GM23338 (cell line): ENCODE measurements around the gene CCR6. TPM values are rescaled to one million over a fixed set of nuclear protein-coding genes. Genes with fewer than 3 reads are reported as not detected.

Experiments
- ATAC-seq: fragments of 200-7000 bp; cut with Tn5 transposase; 3 replicates; pipeline ENCODE4 v1.9.1; 2020
- DNase-seq: peaks from one replicate; pipeline ENCODE4 v3.0.0-alpha.2; 2015; ENCODE audit warnings: low spot score
- H2AFZ ChIP-seq: fragments of 200-600 bp; sonication (generic); 2 replicates; pipeline ENCODE4 v1.8.0; 2016; ENCODE audit warnings: antibody characterized with exemption, mild to moderate bottlenecking, moderate library complexity
- H3F3A ChIP-seq: fragments of 200-600 bp; sonication (generic); replicated peaks from 2 replicates; pipeline ENCODE4 v1.8.0; 2017; ENCODE audit warnings: antibody characterized with exemption, mixed run types, low read depth
- H3K27ac ChIP-seq: fragments of 200-600 bp; sonication (generic); 2 replicates; pipeline ENCODE4 v1.6.1; 2016; ENCODE audit warnings: low read depth
- H3K27me3 ChIP-seq: fragments of 200-600 bp; sonication (generic); 2 replicates; pipeline ENCODE4 v1.8.0; 2016; ENCODE audit warnings: mild to moderate bottlenecking, mixed run types, moderate library complexity; ENCODE audit not compliant: insufficient read depth
- H3K36me3 ChIP-seq: fragments of 200-600 bp; sonication (generic); 2 replicates; pipeline ENCODE4 v1.8.0; 2016; ENCODE audit warnings: mild to moderate bottlenecking; ENCODE audit not compliant: insufficient read depth
- H3K4me1 ChIP-seq: fragments of 200-600 bp; sonication (generic); 2 replicates; pipeline ENCODE4 v1.8.0; 2016; ENCODE audit warnings: mild to moderate bottlenecking, moderate library complexity; ENCODE audit not compliant: insufficient read depth
- H3K4me2 ChIP-seq: fragments of 200-600 bp; sonication (generic); 2 replicates; pipeline ENCODE4 v1.7.1; 2017; ENCODE audit warnings: mixed run types
- H3K4me3 ChIP-seq: fragments of 200-600 bp; sonication (generic); 2 replicates; pipeline ENCODE4 v1.6.1; 2016; ENCODE audit warnings: mixed run types
- H3K79me2 ChIP-seq: fragments of 200-600 bp; sonication (generic); replicated peaks from 2 replicates; pipeline ENCODE4 v1.8.0; 2017; ENCODE audit warnings: mild to moderate bottlenecking; ENCODE audit not compliant: insufficient read depth
- H3K9me2 ChIP-seq: fragments of 200-600 bp; sonication (generic); 2 replicates; pipeline ENCODE4 v1.8.0; 2017; ENCODE audit not compliant: insufficient read depth
- H4K20me1 ChIP-seq: fragments of 200-600 bp; sonication (generic); replicated peaks from 2 replicates; pipeline ENCODE4 v1.8.0; 2017; ENCODE audit warnings: mild to moderate bottlenecking; ENCODE audit not compliant: insufficient read depth
- H3K27ac Mint-ChIP-seq: 2 replicates; pipeline ENCODE4 v1.8.0; 2020; ENCODE audit warnings: inconsistent platforms, mild to moderate bottlenecking, moderate library complexity, mixed read lengths
- H3K27me3 Mint-ChIP-seq: 3 replicates; pipeline ENCODE4 v1.8.0; 2022; ENCODE audit warnings: low read depth, mild to moderate bottlenecking, moderate library complexity, mixed read lengths, inconsistent platforms; ENCODE audit not compliant: insufficient read depth, poor library complexity
- H3K36me3 Mint-ChIP-seq: 3 replicates; pipeline ENCODE4 v1.8.0; 2021; ENCODE audit warnings: low read depth, mild to moderate bottlenecking, inconsistent platforms, moderate library complexity, mixed read lengths
- H3K4me1 Mint-ChIP-seq: 3 replicates; pipeline ENCODE4 v1.8.0; 2020; ENCODE audit warnings: mild to moderate bottlenecking, inconsistent platforms, mixed read lengths
- H3K4me3 Mint-ChIP-seq: 3 replicates; pipeline ENCODE4 v1.8.0; 2021; ENCODE audit warnings: moderate library complexity, mild to moderate bottlenecking, inconsistent platforms, mixed read lengths
- H3K9me3 Mint-ChIP-seq: 3 replicates; pipeline ENCODE4 v1.8.0; 2020; ENCODE audit warnings: moderate library complexity, mild to moderate bottlenecking, inconsistent platforms, mixed read lengths
- CTCF ChIP-seq, 2 experiments: fragments of 200-600 bp in 1 of 2; sonication (generic) in 1 of 2; conservative IDR thresholded peaks; 2 replicates each; pipeline versions ENCODE4 v1.5.1 to v1.6.1; 2016 to 2017; ENCODE audit warnings: antibody characterized with exemption in 2 of 2, low read depth in 2 of 2, mild to moderate bottlenecking in 2 of 2, moderate library complexity in 1 of 2
- EZH2 ChIP-seq: fragments of 200-600 bp; sonication (generic); IDR thresholded peaks from one replicate; pipeline ENCODE4 v1.8.0; 2017; ENCODE audit warnings: antibody characterized with exemption, mild to moderate bottlenecking, low read depth; ENCODE audit not compliant: unreplicated experiment
- EZH2phosphoT487 ChIP-seq: fragments of 200-600 bp; sonication (generic); IDR thresholded peaks from one replicate; pipeline ENCODE4 v1.8.1; 2018; ENCODE audit warnings: antibody characterized with exemption; ENCODE audit not compliant: unreplicated experiment
- JUNB ChIP-seq: IDR thresholded peaks from one replicate; pipeline ENCODE4 v1.6.1; 2016; ENCODE audit warnings: antibody characterized with exemption; ENCODE audit not compliant: unreplicated experiment
- NANOG ChIP-seq: IDR thresholded peaks from 2 replicates; pipeline ENCODE4 v1.6.1; 2016; ENCODE audit warnings: antibody characterized with exemption, borderline replicate concordance
- POLR2AphosphoS5 ChIP-seq: IDR thresholded peaks from 2 replicates; pipeline ENCODE4 v1.6.1; 2016; ENCODE audit warnings: antibody characterized with exemption, low read depth
- STAT1 ChIP-seq: IDR thresholded peaks from one replicate; pipeline ENCODE4 v1.6.1; 2016; ENCODE audit warnings: antibody characterized with exemption; ENCODE audit not compliant: unreplicated experiment
- ZNF462 ChIP-seq: fragments of 250-450 bp; sonication (Bioruptor Pico); IDR thresholded peaks from 2 replicates; pipeline ENCODE4 v1.5.0; 2020; ENCODE audit warnings: mild to moderate bottlenecking, moderate library complexity
- polyA plus RNA-seq: library from polyadenylated mRNA; unstranded; fragments of >200 nt; fragmentation: Nextera tagmentation; extraction: Ambion mirVana; gene quantifications from 2 replicates; pipeline ENCODE4 v1.2.1, GENCODE V29; 2016
- total RNA-seq: library from RNA; depleted of rRNA; stranded (reverse); fragments of >200 nt; shearing (Covaris generic); gene quantifications from 2 replicates; pipeline ENCODE4 v1.2.3, GENCODE V29; 2014

CCR6 gene
- total and polyA plus RNA-seq, 2 experiments from 2014 or later, result not detected

- TF ChIP-seq STAT1, result no peak
- no peak for TF ChIP-seq NANOG
- no peak for TF ChIP-seq ZNF462
Measured at GRCh38 chr6:167112421-167112820, 10.5 kb upstream of the CCR6 start (continued).

GRCh38 chr6:167113047-167113754 lies 9.7 kb upstream of the CCR6 start:
- Histone ChIP-seq H3K36me3 (no peaks in the 10 kb centered on the region), H3K79me2 (no peaks in the 10 kb centered on the region), H3K27me3 (no peaks in the 10 kb centered on the region), H3K4me2 (no peak overlapping the region), H3K4me3 (no peak overlapping the region), H3K4me1 (no peaks in the 10 kb centered on the region; the same call in 1 of the 2 replicates), H3K27ac (no peak overlapping the region), H4K20me1 (no peaks in the 10 kb centered on the region), H3K9me2 (no peaks in the 10 kb centered on the region), H3F3A (no peaks in the 10 kb centered on the region), H2AFZ (no peak overlapping the region)
- no peak for DNase-seq
- H3K27ac Mint-ChIP-seq, result no peak overlapping the region
- peaks cover 14% of the 10 kb centered on the region for H3K4me1 Mint-ChIP-seq
- H3K27me3 Mint-ChIP-seq, result peaks cover 3% of the 10 kb centered on the region
- no peak for ATAC-seq
- H3K4me3 Mint-ChIP-seq, result no peak overlapping the region
- no peaks in the 10 kb centered on the region; the same call in 2 of the 3 replicates for H3K36me3 Mint-ChIP-seq
- no peaks in the 10 kb centered on the region for H3K9me3 Mint-ChIP-seq
- TF ChIP-seq CTCF (conservative IDR thresholded peaks at IDR 0.05; ENCODE audit: low read depth in 2 of 2), result no peak
- no peak for TF ChIP-seq JUNB
- TF ChIP-seq NANOG, result no peak
- TF ChIP-seq EZH2, result no peak
- TF ChIP-seq EZH2phosphoT487, result no peak
- TF ChIP-seq POLR2AphosphoS5, result no peak
- no peak for TF ChIP-seq STAT1
